Neural cell (in vitro differentiated cells): ENCODE data around the gene SLC25A25.
"Not testable (repeated sequence)": the region's sequence is repeated elsewhere in the genome, so short reads cannot be mapped to it uniquely, and the experiment has no call there.

ENCODE experiments used
- CTCF ChIP-seq: fragments of 450-650 bp; IDR thresholded peaks from 2 replicates; pipeline ENCODE4 v1.5.1; 2014; ENCODE audit warnings: antibody characterized with exemption, mild to moderate bottlenecking, moderate library complexity; ENCODE audit not compliant: poor library complexity, severe bottlenecking
- EP300 ChIP-seq: fragments of 450-650 bp; conservative IDR thresholded peaks from 2 replicates; pipeline ENCODE4 v1.6.1; 2014; ENCODE audit warnings: antibody characterized with exemption, mild to moderate bottlenecking, moderate library complexity; ENCODE audit not compliant: poor library complexity, severe bottlenecking
- EZH2 ChIP-seq: fragments of 200-600, 300-800 bp; shearing (Covaris generic), sonication (generic); IDR thresholded peaks from 2 replicates; pipeline ENCODE4 v1.6.1; 2014; ENCODE audit warnings: antibody characterized with exemption, low read length, borderline replicate concordance, mild to moderate bottlenecking; ENCODE audit not compliant: insufficient read depth, poor library complexity, severe bottlenecking
- MXI1 ChIP-seq: fragments of 450-650 bp; conservative IDR thresholded peaks from 2 replicates; pipeline ENCODE4 v1.6.1; 2014; ENCODE audit warnings: antibody characterized with exemption, mild to moderate bottlenecking; ENCODE audit not compliant: poor library complexity, severe bottlenecking
- POLR2AphosphoS5 ChIP-seq: IDR thresholded peaks from 2 replicates; pipeline ENCODE4 v1.6.1; 2012
- RAD21 ChIP-seq: fragments of 450-650 bp; conservative IDR thresholded peaks from 2 replicates; pipeline ENCODE4 v1.6.1; 2014; ENCODE audit warnings: antibody characterized with exemption, mild to moderate bottlenecking, moderate library complexity
- REST ChIP-seq: IDR thresholded peaks from 2 replicates; pipeline ENCODE4 v1.6.1; 2012; ENCODE audit warnings: borderline replicate concordance
- SMC3 ChIP-seq: fragments of 450-650 bp; conservative IDR thresholded peaks from 2 replicates; pipeline ENCODE4 v1.6.1; 2014; ENCODE audit warnings: antibody characterized with exemption, mild to moderate bottlenecking, moderate library complexity; ENCODE audit not compliant: poor library complexity
- TAF1 ChIP-seq: IDR thresholded peaks from 2 replicates; pipeline ENCODE4 v1.6.1; 2012; ENCODE audit warnings: low read depth

GRCh38 chr9:128023671-128024070 is 44.4 kb upstream of the SLC25A25 start:
- TF ChIP-seq CTCF, REST, EP300, SMC3, EZH2, POLR2AphosphoS5, TAF1, RAD21, MXI1: not testable (repeated sequence)
